A549 (cell line): Measurements from ENCODE around the gene FSCB.

Experiments
- TF ChIP-seq, protein P1 (sequence below): fragments of >200 bp; sonication (Bioruptor Twin); formaldehyde crosslinking; IDR thresholded peaks from 3 replicates; pipeline ENCODE4 v1.5.1; 2016
- TF ChIP-seq, protein P2 (sequence below): fragments of 200-600 bp; sonication (generic); IDR thresholded peaks from 2 replicates; pipeline ENCODE4 v1.6.1; 2016; ENCODE audit warnings: antibody characterized with exemption, mild to moderate bottlenecking, moderate library complexity

- TF ChIP-seq, protein P1, sequence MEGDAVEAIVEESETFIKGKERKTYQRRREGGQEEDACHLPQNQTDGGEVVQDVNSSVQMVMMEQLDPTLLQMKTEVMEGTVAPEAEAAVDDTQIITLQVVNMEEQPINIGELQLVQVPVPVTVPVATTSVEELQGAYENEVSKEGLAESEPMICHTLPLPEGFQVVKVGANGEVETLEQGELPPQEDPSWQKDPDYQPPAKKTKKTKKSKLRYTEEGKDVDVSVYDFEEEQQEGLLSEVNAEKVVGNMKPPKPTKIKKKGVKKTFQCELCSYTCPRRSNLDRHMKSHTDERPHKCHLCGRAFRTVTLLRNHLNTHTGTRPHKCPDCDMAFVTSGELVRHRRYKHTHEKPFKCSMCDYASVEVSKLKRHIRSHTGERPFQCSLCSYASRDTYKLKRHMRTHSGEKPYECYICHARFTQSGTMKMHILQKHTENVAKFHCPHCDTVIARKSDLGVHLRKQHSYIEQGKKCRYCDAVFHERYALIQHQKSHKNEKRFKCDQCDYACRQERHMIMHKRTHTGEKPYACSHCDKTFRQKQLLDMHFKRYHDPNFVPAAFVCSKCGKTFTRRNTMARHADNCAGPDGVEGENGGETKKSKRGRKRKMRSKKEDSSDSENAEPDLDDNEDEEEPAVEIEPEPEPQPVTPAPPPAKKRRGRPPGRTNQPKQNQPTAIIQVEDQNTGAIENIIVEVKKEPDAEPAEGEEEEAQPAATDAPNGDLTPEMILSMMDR = no peak
- TF ChIP-seq, protein P2, sequence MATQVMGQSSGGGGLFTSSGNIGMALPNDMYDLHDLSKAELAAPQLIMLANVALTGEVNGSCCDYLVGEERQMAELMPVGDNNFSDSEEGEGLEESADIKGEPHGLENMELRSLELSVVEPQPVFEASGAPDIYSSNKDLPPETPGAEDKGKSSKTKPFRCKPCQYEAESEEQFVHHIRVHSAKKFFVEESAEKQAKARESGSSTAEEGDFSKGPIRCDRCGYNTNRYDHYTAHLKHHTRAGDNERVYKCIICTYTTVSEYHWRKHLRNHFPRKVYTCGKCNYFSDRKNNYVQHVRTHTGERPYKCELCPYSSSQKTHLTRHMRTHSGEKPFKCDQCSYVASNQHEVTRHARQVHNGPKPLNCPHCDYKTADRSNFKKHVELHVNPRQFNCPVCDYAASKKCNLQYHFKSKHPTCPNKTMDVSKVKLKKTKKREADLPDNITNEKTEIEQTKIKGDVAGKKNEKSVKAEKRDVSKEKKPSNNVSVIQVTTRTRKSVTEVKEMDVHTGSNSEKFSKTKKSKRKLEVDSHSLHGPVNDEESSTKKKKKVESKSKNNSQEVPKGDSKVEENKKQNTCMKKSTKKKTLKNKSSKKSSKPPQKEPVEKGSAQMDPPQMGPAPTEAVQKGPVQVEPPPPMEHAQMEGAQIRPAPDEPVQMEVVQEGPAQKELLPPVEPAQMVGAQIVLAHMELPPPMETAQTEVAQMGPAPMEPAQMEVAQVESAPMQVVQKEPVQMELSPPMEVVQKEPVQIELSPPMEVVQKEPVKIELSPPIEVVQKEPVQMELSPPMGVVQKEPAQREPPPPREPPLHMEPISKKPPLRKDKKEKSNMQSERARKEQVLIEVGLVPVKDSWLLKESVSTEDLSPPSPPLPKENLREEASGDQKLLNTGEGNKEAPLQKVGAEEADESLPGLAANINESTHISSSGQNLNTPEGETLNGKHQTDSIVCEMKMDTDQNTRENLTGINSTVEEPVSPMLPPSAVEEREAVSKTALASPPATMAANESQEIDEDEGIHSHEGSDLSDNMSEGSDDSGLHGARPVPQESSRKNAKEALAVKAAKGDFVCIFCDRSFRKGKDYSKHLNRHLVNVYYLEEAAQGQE = no peak
Measured at GRCh38 chr14:44507183-44507582, at the start of gene FSCB.
